GM19025 (cell line): Measurements from ENCODE around the gene MCM9.
"Not testable (repeated sequence)": the region's sequence is repeated elsewhere in the genome, so short reads cannot be mapped to it uniquely, and the experiment has no call there.

Experiments
- ATAC-seq: cut with Tn5 transposase; IDR thresholded peaks from one replicate; pipeline ENCODE4 v1.9.1; 2021; ENCODE audit warnings: mild to moderate bottlenecking, low read depth, moderate library complexity; ENCODE audit not compliant: unreplicated experiment

Gene MCM9

GRCh38 chr6:118775381-118775780 is 159.6 kb downstream of the MCM9 start:
- no peak for ATAC-seq

GRCh38 chr6:118774581-118774980 is 160.4 kb downstream of the MCM9 start:
- no peak for ATAC-seq

- no peak for ATAC-seq
Measured at GRCh38 chr6:118772886-118773285, 162.1 kb downstream of the MCM9 start.

GRCh38 chr6:118771253-118771652 is 163.7 kb downstream of the MCM9 start:
- no peak for ATAC-seq

DNA sequence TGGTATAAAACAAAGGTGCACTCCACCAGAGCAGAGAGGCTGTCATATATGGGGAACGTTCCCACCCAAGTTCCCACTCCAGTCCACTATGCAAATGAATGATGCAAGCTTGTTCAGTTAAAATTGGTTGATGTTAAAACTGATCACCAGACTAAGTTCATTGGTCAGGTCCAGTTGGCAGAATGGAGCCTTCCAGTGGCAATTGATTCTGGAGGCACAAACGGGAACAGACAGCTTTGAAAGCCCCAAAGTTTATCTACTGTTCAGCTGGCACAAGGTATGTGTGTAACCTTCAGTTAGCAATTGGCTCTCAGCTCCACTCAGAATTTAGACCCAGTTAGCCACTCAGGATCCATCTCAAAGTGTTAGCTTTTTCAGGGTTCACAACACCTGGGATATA is 164.1 kb downstream of the MCM9 start:
- ATAC-seq = no peak

DNA sequence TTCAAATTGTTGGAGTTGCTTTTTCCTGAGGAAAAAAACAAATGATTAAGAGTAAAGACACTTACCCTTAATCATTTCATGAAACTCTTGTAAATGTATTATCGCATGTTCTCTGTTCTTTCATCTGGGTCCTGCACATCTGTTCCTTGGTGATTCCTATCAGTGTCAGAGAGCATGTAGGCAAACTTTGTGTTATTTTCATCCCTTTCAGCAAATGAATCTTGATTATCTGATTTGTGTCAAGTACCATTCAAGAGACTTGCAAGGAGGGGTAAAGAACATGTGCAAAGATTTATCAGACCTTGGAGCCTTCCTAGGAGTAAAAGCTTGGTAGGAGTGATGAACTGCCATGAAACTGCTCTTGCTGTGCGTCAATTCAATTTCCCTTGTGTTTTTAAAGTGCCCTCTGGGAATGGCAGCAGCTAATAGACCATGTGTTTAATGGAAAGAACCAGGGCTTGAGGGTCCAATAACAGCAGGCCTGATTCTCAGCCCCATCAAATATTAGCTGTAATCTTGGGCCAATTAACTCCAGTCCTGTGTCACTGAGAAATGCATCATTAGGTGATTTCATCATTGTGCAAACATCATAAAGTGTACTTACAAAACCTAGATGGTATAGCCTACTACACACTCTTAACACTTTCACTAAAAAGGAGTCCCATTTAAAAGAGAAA is 164.7 kb downstream of the MCM9 start:
- ATAC-seq = no peak

DNA sequence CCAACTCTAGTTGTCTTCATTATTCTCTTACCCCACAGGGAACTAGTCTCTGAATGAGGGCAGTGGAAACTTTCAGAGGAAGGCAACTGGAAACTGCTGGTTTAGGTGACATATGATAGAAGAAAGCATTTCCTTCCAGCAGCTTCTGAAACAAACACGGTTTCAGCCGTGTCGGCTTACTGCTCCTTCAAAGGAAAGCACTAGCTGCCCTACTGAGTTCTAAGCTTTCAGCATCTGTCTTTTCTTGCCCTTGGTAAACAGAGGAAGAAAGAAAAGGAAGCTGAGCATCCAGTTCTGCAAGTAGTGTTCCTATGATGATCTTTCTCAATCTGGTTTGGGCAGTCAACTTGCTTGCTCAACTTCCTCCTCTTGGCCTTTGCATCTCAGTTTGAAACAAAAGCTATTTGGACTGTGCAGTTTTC is 166.0 kb downstream of the MCM9 start:
- ATAC-seq = no peak

GRCh38 chr6:118768441-118768840 is 166.5 kb downstream of the MCM9 start:
- no peak for ATAC-seq

GRCh38 chr6:118765316-118765715 is 169.6 kb downstream of the MCM9 start:
- not testable (repeated sequence) for ATAC-seq

DNA sequence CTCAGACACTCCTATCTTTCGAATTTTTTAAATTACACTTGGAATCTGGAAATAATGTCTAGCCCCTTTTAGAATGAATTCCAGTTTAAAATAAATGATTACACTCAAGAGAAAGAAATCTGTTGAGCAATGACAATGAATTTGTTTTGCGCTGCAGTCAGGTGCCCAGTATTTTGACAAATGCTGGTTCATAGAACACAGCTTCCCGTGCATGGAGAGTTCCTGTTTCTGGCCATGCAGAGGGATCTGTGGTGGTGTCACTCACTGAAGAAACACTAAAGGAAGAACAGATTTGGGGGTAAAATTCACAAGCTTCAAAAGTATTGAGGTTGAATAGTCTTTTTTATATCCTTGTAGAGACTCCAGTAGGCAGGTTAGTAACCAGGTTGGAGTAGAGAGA is 170.2 kb downstream of the MCM9 start:
- no peak for ATAC-seq
